MM.1S (cell line): ENCODE results near the gene LHFPL2.

Experiments used
- DNase-seq: peaks from one replicate; pipeline ENCODE4 v3.0.0-alpha.2; 2015
- H2AFZ ChIP-seq: fragments of 300-600 bp; sonication (generic); 2 replicates; pipeline ENCODE4 v1.6.0; 2016; ENCODE audit warnings: antibody characterized with exemption, low read length
- H3F3A ChIP-seq: fragments of 300-600 bp; sonication (generic); 2 replicates; pipeline ENCODE4 v1.6.1; 2016; ENCODE audit warnings: mild to moderate bottlenecking, antibody characterized with exemption, low read length, moderate library complexity, mixed read lengths; ENCODE audit not compliant: insufficient read depth
- H3K27ac ChIP-seq: fragments of 300-600 bp; sonication (generic); 2 replicates; pipeline ENCODE4 v1.5.1; 2016; ENCODE audit warnings: mild to moderate bottlenecking, low read length
- H3K27me3 ChIP-seq: fragments of 300-600 bp; sonication (generic); replicated peaks from 2 replicates; pipeline ENCODE4 v1.6.0; 2016; ENCODE audit warnings: low read length; ENCODE audit not compliant: insufficient read depth
- H3K36me3 ChIP-seq: fragments of 300-600 bp; sonication (generic); replicated peaks from 2 replicates; pipeline ENCODE4 v1.6.1; 2016; ENCODE audit warnings: mild to moderate bottlenecking, low read length, mixed read lengths; ENCODE audit not compliant: insufficient read depth
- H3K4me1 ChIP-seq: fragments of 300-600 bp; sonication (generic); 2 replicates; pipeline ENCODE4 v1.6.1; 2016; ENCODE audit warnings: low read length, mixed read lengths
- H3K4me2 ChIP-seq: fragments of 300-600 bp; sonication (generic); 2 replicates; pipeline ENCODE4 v1.6.0; 2016; ENCODE audit warnings: low read depth, low read length
- H3K4me3 ChIP-seq: fragments of 300-600 bp; sonication (generic); 2 replicates; pipeline ENCODE4 v1.5.1; 2016; ENCODE audit warnings: low read length, mixed read lengths
- H3K79me2 ChIP-seq: fragments of 300-600 bp; sonication (generic); 2 replicates; pipeline ENCODE4 v1.6.1; 2016; ENCODE audit warnings: mixed run types, low read length, mixed read lengths
- H3K9ac ChIP-seq: fragments of 300-600 bp; sonication (generic); 2 replicates; pipeline ENCODE4 v1.6.1; 2016; ENCODE audit warnings: low read length, mixed read lengths
- H3K9me2 ChIP-seq: fragments of 300-600 bp; sonication (generic); replicated peaks from 2 replicates; pipeline ENCODE4 v1.6.1; 2016; ENCODE audit warnings: mild to moderate bottlenecking, low read length, mixed read lengths; ENCODE audit not compliant: insufficient read depth
- H3K9me3 ChIP-seq: fragments of 300-600 bp; sonication (generic); replicated peaks from 2 replicates; pipeline ENCODE4 v1.6.1; 2016; ENCODE audit warnings: mild to moderate bottlenecking, low read length, mixed read lengths; ENCODE audit not compliant: insufficient read depth
- H4K20me1 ChIP-seq: fragments of 300-600 bp; sonication (generic); 2 replicates; pipeline ENCODE4 v1.6.1; 2016; ENCODE audit warnings: mild to moderate bottlenecking, low read length, moderate library complexity, mixed read lengths; ENCODE audit not compliant: insufficient read depth
- EZH2 ChIP-seq: fragments of 300-600 bp; sonication (generic); optimal IDR thresholded peaks from 2 replicates; pipeline ENCODE3; 2017; ENCODE audit warnings: low read depth, mild to moderate bottlenecking, antibody characterized with exemption, low read length, mixed read lengths
- EZH2phosphoT487 ChIP-seq: fragments of 300-600 bp; sonication (generic); IDR thresholded peaks from 2 replicates; pipeline ENCODE4 v1.6.1; 2018; ENCODE audit warnings: antibody characterized with exemption, low read length
- TF ChIP-seq, protein P1 (sequence below): fragments of 300-600 bp; sonication (generic); IDR thresholded peaks from 2 replicates; pipeline ENCODE4 v1.5.1; 2016; ENCODE audit warnings: antibody characterized with exemption, low read length, mixed read lengths

LHFPL2 gene

DNA sequence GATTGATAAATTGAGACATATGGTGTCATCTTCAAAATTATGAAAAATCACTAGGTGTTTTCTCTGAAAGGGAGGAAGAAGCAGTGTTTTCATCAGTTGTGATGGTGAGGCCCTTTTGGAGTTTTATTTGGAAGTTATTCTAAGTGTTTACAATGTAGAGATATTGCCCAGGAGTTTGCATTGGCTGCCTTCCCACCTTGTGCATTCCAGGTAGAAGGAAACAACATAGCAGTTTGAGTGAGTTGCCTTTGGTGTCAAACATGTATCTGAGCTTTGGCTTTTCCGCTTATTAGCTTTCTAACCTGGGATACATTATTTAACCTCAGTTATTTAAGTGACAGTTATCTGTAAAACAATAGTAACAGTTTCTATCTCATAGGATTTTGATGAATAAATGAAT, 165.6 kb downstream of the LHFPL2 start:
- H3K36me3 ChIP-seq, result no peaks in the 10 kb centered on the region
- no peak for TF ChIP-seq EZH2
- TF ChIP-seq, protein P1, sequence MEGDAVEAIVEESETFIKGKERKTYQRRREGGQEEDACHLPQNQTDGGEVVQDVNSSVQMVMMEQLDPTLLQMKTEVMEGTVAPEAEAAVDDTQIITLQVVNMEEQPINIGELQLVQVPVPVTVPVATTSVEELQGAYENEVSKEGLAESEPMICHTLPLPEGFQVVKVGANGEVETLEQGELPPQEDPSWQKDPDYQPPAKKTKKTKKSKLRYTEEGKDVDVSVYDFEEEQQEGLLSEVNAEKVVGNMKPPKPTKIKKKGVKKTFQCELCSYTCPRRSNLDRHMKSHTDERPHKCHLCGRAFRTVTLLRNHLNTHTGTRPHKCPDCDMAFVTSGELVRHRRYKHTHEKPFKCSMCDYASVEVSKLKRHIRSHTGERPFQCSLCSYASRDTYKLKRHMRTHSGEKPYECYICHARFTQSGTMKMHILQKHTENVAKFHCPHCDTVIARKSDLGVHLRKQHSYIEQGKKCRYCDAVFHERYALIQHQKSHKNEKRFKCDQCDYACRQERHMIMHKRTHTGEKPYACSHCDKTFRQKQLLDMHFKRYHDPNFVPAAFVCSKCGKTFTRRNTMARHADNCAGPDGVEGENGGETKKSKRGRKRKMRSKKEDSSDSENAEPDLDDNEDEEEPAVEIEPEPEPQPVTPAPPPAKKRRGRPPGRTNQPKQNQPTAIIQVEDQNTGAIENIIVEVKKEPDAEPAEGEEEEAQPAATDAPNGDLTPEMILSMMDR, result no peak
- TF ChIP-seq EZH2phosphoT487, result no peak
- H3K79me2 ChIP-seq, result no peaks in the 10 kb centered on the region
- 0 out of 2 replicates have a peak, but pooled peaks cover 2% of the 10 kb centered on the region for H3F3A ChIP-seq
- H3K4me2 ChIP-seq, result no peak overlapping the region
- peaks cover 11% of the 10 kb centered on the region for H3K4me1 ChIP-seq
- no peak overlapping the region for H3K27ac ChIP-seq
- no peaks in the 10 kb centered on the region for H3K27me3 ChIP-seq
- DNase-seq, result no peak
- no peak overlapping the region for H2AFZ ChIP-seq
- H3K9me3 ChIP-seq, result no peaks in the 10 kb centered on the region
- no peak overlapping the region for H3K9ac ChIP-seq
- H3K4me3 ChIP-seq, result no peak overlapping the region
- no peaks in the 10 kb centered on the region for H3K9me2 ChIP-seq
- H4K20me1 ChIP-seq, result no peaks in the 10 kb centered on the region

- Histone ChIP-seq H3K4me1 (no peaks in the 10 kb centered on the region), H3K36me3 (no peaks in the 10 kb centered on the region), H3K4me3 (no peak overlapping the region), H3K9me2 (no peaks in the 10 kb centered on the region), H3K27me3 (no peaks in the 10 kb centered on the region), H4K20me1 (no peaks in the 10 kb centered on the region), H3K79me2 (no peaks in the 10 kb centered on the region), H3F3A (no peaks in the 10 kb centered on the region), H2AFZ (no peak overlapping the region), H3K27ac (no peak overlapping the region), H3K4me2 (no peak overlapping the region), H3K9ac (no peak overlapping the region), H3K9me3 (no peaks in the 10 kb centered on the region)
- no peak for TF ChIP-seq EZH2phosphoT487
- no peak for DNase-seq
Measured at GRCh38 chr5:78476795-78477194, 171.8 kb downstream of the LHFPL2 start.

- no peaks in the 10 kb centered on the region for H3F3A ChIP-seq
- no peak overlapping the region for H3K4me3 ChIP-seq
- no peak for DNase-seq
- no peaks in the 10 kb centered on the region for H3K9me3 ChIP-seq
- H3K36me3 ChIP-seq, result no peaks in the 10 kb centered on the region
- no peaks in the 10 kb centered on the region for H3K4me1 ChIP-seq
- H3K9ac ChIP-seq, result no peak overlapping the region
- no peaks in the 10 kb centered on the region for H3K79me2 ChIP-seq
- no peak overlapping the region for H2AFZ ChIP-seq
- no peaks in the 10 kb centered on the region for H3K9me2 ChIP-seq
- H3K27ac ChIP-seq, result no peak overlapping the region
- no peak overlapping the region for H3K4me2 ChIP-seq
- TF ChIP-seq, protein P1, result no peak
- TF ChIP-seq EZH2 (no peak), EZH2phosphoT487 (no peak)
- no peaks in the 10 kb centered on the region for H4K20me1 ChIP-seq
- H3K27me3 ChIP-seq, result no peaks in the 10 kb centered on the region
Measured at GRCh38 chr5:78475370-78475769, 173.2 kb downstream of the LHFPL2 start.

DNA sequence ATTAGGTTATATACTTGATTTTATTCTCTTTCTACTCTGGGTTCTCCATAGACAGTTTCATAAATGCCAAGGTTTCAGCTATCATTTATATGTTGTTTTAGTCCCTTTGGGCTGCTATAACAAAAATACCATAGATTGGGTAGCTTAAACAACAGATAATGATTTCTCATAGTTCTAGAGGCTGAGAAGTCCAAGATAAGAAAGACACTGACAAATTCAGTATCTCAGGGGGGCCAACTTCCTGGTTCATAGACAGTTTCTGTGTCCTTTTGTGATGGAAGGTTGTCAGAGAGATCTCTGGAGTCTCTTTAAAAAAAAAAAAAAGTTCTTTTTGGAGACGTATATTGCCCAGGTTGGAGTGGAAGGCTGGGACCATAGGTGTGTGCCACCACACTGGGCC, 174.8 kb downstream of the LHFPL2 start:
- Histone ChIP-seq H3K4me1 (no peaks in the 10 kb centered on the region), H3K36me3 (no peaks in the 10 kb centered on the region), H3K4me3 (no peak overlapping the region), H3F3A (no peaks in the 10 kb centered on the region), H3K27ac (no peak overlapping the region), H3K79me2 (no peaks in the 10 kb centered on the region), H3K9ac (no peak overlapping the region), H3K9me2 (no peaks in the 10 kb centered on the region), H3K4me2 (no peak overlapping the region), H3K27me3 (no peaks in the 10 kb centered on the region), H2AFZ (no peak overlapping the region), H3K9me3 (no peaks in the 10 kb centered on the region), H4K20me1 (no peaks in the 10 kb centered on the region)
- DNase-seq, result no peak
- TF ChIP-seq EZH2phosphoT487 (no peak), EZH2 (no peak)
- TF ChIP-seq, protein P1, result no peak
